ENCODE results near the gene WIZ.
A peak's percentile ranks its signal among the peaks of the same experiment; 100 is the strongest.
"Not testable (repeated sequence)": the region's sequence is repeated elsewhere in the genome, so short reads cannot be mapped to it uniquely, and the experiment has no call there.

WIZ gene

GRCh38 chr19:15427350-15427700 lies 22.4 kb downstream of the WIZ start:
- DNase-seq, result no peak

GRCh38 chr19:15426485-15427349 lies 23.0 kb downstream of the WIZ start:
- DNase-seq, result no peak

GRCh38 chr19:15425321-15425950 lies 24.3 kb downstream of the WIZ start:
- no peak for DNase-seq

- DNase-seq, result no peak
These were observed 25.0 kb downstream of the WIZ start for GRCh38 chr19:15424692-15425272.

GRCh38 chr19:15424121-15424520 lies 25.6 kb downstream of the WIZ start:
- no peak for DNase-seq

- no peak for DNase-seq
These were observed 26.6 kb downstream of the WIZ start for GRCh38 chr19:15423130-15423529.

- no peak for DNase-seq
These were observed 27.3 kb downstream of the WIZ start for GRCh38 chr19:15422296-15423075.

- no peak for DNase-seq
These were observed 28.0 kb downstream of the WIZ start for GRCh38 chr19:15421721-15422260.

GRCh38 chr19:15421136-15421695 lies 28.5 kb downstream of the WIZ start:
- no peak for DNase-seq

- no peak for DNase-seq
These were observed 30.2 kb downstream of the WIZ start for GRCh38 chr19:15419413-15420025.

GRCh38 chr19:15418579-15419412 lies 31.0 kb downstream of the WIZ start, which contains the start of gene AKAP8L:
AKAP8L (minus strand) TSS chr19:15418988; CDS start chr19:15418923, 65 bp downstream.
- DNase-seq, result peak; percentile 97

GRCh38 chr19:15418231-15418578 lies 31.6 kb downstream of the WIZ start:
- DNase-seq, result no peak

GRCh38 chr19:15417699-15418098 lies 32.1 kb downstream of the WIZ start:
- no peak for DNase-seq

- no peak for DNase-seq
These were observed 36.9 kb downstream of the WIZ start for GRCh38 chr19:15412832-15413231.

GRCh38 chr19:15411351-15411750 lies 38.4 kb downstream of the WIZ start:
- not testable (repeated sequence) for DNase-seq

GRCh38 chr19:15404780-15405211 lies 45.0 kb downstream of the WIZ start:
- no peak for DNase-seq

GRCh38 chr19:15404097-15404779 lies 45.5 kb downstream of the WIZ start:
- DNase-seq, result no peak

- no peak for DNase-seq
These were observed 46.6 kb downstream of the WIZ start for GRCh38 chr19:15403151-15403531.

- no peak for DNase-seq
These were observed 47.2 kb downstream of the WIZ start for GRCh38 chr19:15402411-15403150.

GRCh38 chr19:15401397-15401710 lies 48.4 kb downstream of the WIZ start:
- no peak for DNase-seq

All from SIG-M5 (cell line).